Astrocyte (in vitro differentiated cells and primary cell): ENCODE results near the gene FGFBP3. TPM values are rescaled to one million over a fixed set of nuclear protein-coding genes. Genes with fewer than 3 reads are reported as not detected.

Experiments
- DNase-seq: peaks from one replicate; pipeline ENCODE4 v3.0.0-alpha.2; 2010; ENCODE audit warnings: low read depth
- FAIRE-seq: peaks from 2 replicates; lab custom pipeline; 2011; peaks lifted over from hg19 to GRCh38; lab: Jason Lieb, UNC
- H2AFZ ChIP-seq: 2 replicates; pipeline ENCODE4 v1.6.0; 2012; ENCODE audit warnings: low read depth, low read length, inconsistent platforms
- H3K27ac ChIP-seq: 2 replicates; pipeline ENCODE4 v1.5.1; 2011; ENCODE audit warnings: low read depth, low read length, inconsistent platforms
- H3K27me3 ChIP-seq: 2 replicates; pipeline ENCODE4 v1.6.0; 2011; ENCODE audit warnings: low read length, inconsistent platforms; ENCODE audit not compliant: insufficient read depth
- H3K36me3 ChIP-seq: 2 replicates; pipeline ENCODE4 v1.5.1; 2011; ENCODE audit warnings: low read length, inconsistent platforms; ENCODE audit not compliant: insufficient read depth
- H3K4me1 ChIP-seq: 2 replicates; pipeline ENCODE4 v1.5.1; 2011; ENCODE audit warnings: low read length, inconsistent platforms; ENCODE audit not compliant: insufficient read depth
- H3K4me2 ChIP-seq: 2 replicates; pipeline ENCODE4 v1.6.0; 2012; ENCODE audit warnings: low read length, inconsistent platforms
- H3K4me3 ChIP-seq: 2 replicates; pipeline ENCODE4 v1.5.1; 2011; ENCODE audit warnings: low read depth, mild to moderate bottlenecking, low read length, inconsistent platforms; ENCODE audit not compliant: insufficient read depth
- H3K79me2 ChIP-seq: 2 replicates; pipeline ENCODE4 v1.6.0; 2012; ENCODE audit warnings: mild to moderate bottlenecking, low read length, inconsistent platforms; ENCODE audit not compliant: insufficient read depth
- H3K9ac ChIP-seq: 2 replicates; pipeline ENCODE4 v1.6.0; 2012; ENCODE audit warnings: mild to moderate bottlenecking, low read length, inconsistent platforms
- H3K9me3 ChIP-seq: 2 replicates; pipeline ENCODE4 v1.5.1; 2012; ENCODE audit warnings: low read depth, mild to moderate bottlenecking, low read length, inconsistent platforms; ENCODE audit not compliant: insufficient read depth
- H4K20me1 ChIP-seq: 2 replicates; pipeline ENCODE4 v1.6.0; 2012; ENCODE audit warnings: low read length, inconsistent platforms; ENCODE audit not compliant: insufficient read depth
- H3K27ac Mint-ChIP-seq: one replicate; pipeline ENCODE4 v1.8.0; 2021; ENCODE audit warnings: mild to moderate bottlenecking, mixed read lengths; ENCODE audit not compliant: unreplicated experiment
- H3K27me3 Mint-ChIP-seq: one replicate; pipeline ENCODE4 v1.8.0; 2021; ENCODE audit warnings: low read depth, mixed read lengths; ENCODE audit not compliant: unreplicated experiment
- H3K36me3 Mint-ChIP-seq: one replicate; pipeline ENCODE4 v1.8.0; 2021; ENCODE audit warnings: low read depth, mixed read lengths; ENCODE audit not compliant: unreplicated experiment
- H3K4me1 Mint-ChIP-seq: one replicate; pipeline ENCODE4 v1.8.0; 2021; ENCODE audit warnings: low read depth, mixed read lengths; ENCODE audit not compliant: unreplicated experiment
- H3K4me3 Mint-ChIP-seq: one replicate; pipeline ENCODE4 v1.8.0; 2021; ENCODE audit warnings: mild to moderate bottlenecking, moderate library complexity, mixed read lengths; ENCODE audit not compliant: unreplicated experiment
- H3K9me3 Mint-ChIP-seq: one replicate; pipeline ENCODE4 v1.8.0; 2021; ENCODE audit warnings: mild to moderate bottlenecking, mixed read lengths; ENCODE audit not compliant: unreplicated experiment
- EZH2 ChIP-seq: IDR thresholded peaks from 2 replicates; pipeline ENCODE4 v1.6.1; 2012; ENCODE audit warnings: mild to moderate bottlenecking, low read length, inconsistent platforms; ENCODE audit not compliant: insufficient read depth
- total RNA-seq: library from RNA; stranded (reverse); gene quantifications from 2 replicates; pipeline ENCODE4 v1.2.1, GENCODE V29; 2021
- TF ChIP-seq, protein P1 (sequence below): IDR thresholded peaks from 2 replicates; pipeline ENCODE4 v1.5.1; 2011; ENCODE audit warnings: low read depth, mild to moderate bottlenecking, inconsistent platforms, low read length, moderate library complexity; ENCODE audit not compliant: insufficient read depth

Gene FGFBP3
- total RNA-seq, 1 donor from 2014 or later: 3.3 TPM

DNA sequence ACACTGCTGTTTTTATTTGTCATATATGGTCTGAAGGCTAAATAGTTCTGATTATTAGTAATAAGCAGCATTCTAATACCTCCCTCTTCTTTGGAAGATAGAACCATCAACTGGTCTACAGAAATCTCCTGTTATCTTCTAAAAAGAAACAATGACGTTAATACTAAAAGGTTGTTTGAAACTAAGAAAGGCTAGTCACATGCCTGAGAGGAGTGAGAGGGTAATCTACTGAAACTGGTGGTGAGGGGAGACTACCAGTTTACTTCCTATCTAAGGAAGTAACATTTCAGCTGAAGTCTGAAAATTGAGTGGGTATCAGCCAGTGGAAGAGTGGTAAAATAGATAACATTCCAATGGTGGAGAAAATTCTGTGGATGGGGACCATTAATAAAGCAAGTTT is 48.4 kb downstream of the FGFBP3 start:
- no peak overlapping the region for H2AFZ ChIP-seq

DNA sequence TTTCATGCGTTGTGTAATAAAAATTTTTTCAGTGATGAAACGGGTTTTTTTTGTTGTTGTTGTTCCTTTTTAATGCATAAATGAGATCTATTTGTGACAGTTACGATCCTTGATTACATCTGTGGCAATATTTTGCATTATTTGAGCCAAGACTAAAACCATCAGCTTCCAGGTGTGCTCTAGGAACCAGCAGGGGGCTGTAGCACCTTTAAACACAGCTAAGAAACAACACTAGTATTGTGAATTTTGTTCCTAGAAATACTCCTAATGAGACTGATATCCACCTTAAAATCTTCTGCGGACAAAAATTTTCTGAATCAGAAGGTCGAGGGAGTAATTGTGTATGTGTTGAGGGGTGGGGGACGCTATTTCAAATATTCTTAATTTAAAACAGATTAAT is 52.6 kb downstream of the FGFBP3 start:
- Histone ChIP-seq H2AFZ (no peak overlapping the region), H3K9me3 (no peaks in the 10 kb centered on the region), H3K27me3 (no peaks in the 10 kb centered on the region), H3K36me3 (peaks cover 45% of the 10 kb centered on the region), H4K20me1 (no peaks in the 10 kb centered on the region), H3K4me2 (no peak overlapping the region), H3K27ac (no peak overlapping the region), H3K9ac (no peak overlapping the region), H3K4me1 (no peaks in the 10 kb centered on the region), H3K4me3 (no peak overlapping the region), H3K79me2 (no peaks in the 10 kb centered on the region)
- DNase-seq (no peak), FAIRE-seq (no peak)
- no peak for TF ChIP-seq EZH2
- no peaks in the 10 kb centered on the region for H3K9me3 Mint-ChIP-seq
- H3K36me3 Mint-ChIP-seq: peaks cover 6% of the 10 kb centered on the region
- peaks cover 3% of the 10 kb centered on the region for H3K4me1 Mint-ChIP-seq
- H3K27ac Mint-ChIP-seq: no peak overlapping the region
- no peaks in the 10 kb centered on the region for H3K27me3 Mint-ChIP-seq
- H3K4me3 Mint-ChIP-seq: no peak overlapping the region

More for the DNA sequence above, 48.4 kb downstream of the FGFBP3 start:
- TF ChIP-seq, protein P1, sequence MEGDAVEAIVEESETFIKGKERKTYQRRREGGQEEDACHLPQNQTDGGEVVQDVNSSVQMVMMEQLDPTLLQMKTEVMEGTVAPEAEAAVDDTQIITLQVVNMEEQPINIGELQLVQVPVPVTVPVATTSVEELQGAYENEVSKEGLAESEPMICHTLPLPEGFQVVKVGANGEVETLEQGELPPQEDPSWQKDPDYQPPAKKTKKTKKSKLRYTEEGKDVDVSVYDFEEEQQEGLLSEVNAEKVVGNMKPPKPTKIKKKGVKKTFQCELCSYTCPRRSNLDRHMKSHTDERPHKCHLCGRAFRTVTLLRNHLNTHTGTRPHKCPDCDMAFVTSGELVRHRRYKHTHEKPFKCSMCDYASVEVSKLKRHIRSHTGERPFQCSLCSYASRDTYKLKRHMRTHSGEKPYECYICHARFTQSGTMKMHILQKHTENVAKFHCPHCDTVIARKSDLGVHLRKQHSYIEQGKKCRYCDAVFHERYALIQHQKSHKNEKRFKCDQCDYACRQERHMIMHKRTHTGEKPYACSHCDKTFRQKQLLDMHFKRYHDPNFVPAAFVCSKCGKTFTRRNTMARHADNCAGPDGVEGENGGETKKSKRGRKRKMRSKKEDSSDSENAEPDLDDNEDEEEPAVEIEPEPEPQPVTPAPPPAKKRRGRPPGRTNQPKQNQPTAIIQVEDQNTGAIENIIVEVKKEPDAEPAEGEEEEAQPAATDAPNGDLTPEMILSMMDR: no peak
- TF ChIP-seq EZH2: no peak
- H4K20me1 ChIP-seq: no peaks in the 10 kb centered on the region
- no peaks in the 10 kb centered on the region for H3K27me3 Mint-ChIP-seq
- no peak overlapping the region for H3K4me3 Mint-ChIP-seq
- no peak overlapping the region for H3K4me3 ChIP-seq
- no peaks in the 10 kb centered on the region for H3K27me3 ChIP-seq
- no peaks in the 10 kb centered on the region for H3K9me3 ChIP-seq
- no peak overlapping the region for H3K27ac ChIP-seq
- H3K4me2 ChIP-seq: no peak overlapping the region
- no peaks in the 10 kb centered on the region for H3K79me2 ChIP-seq
- no peak overlapping the region for H3K9ac ChIP-seq
- FAIRE-seq: no peak
- H3K9me3 Mint-ChIP-seq: no peaks in the 10 kb centered on the region
- H3K36me3 ChIP-seq: peaks cover 36% of the 10 kb centered on the region
- no peaks in the 10 kb centered on the region for H3K4me1 ChIP-seq
- no peak for DNase-seq
- H3K4me1 Mint-ChIP-seq: peaks cover 3% of the 10 kb centered on the region
- no peak overlapping the region for H3K27ac Mint-ChIP-seq
- H3K36me3 Mint-ChIP-seq: peaks cover 9% of the 10 kb centered on the region

Other genes with a start within 250 kb of the FGFBP3 start
- gene TNKS2, start 111.1 kb downstream of the FGFBP3 start, total RNA-seq: 55.8 and 56.2 TPM in 2 replicates
- gene BTAF1, start 14.3 kb upstream of the FGFBP3 start, total RNA-seq: 29.2 and 30.8 TPM in 2 replicates